H9 (cell line): ENCODE results near the gene LMBR1. TPM values are rescaled to one million over a fixed set of nuclear protein-coding genes. Genes with fewer than 3 reads are reported as not detected.

Experiments
- DNase-seq: peaks from one replicate; pipeline ENCODE4 v3.0.0-alpha.2; 2017
- H2AFZ ChIP-seq: one replicate; pipeline ENCODE4 v1.6.1; 2013; ENCODE audit warnings: mild to moderate bottlenecking, low read length, control low read depth, moderate library complexity
- H2AK5ac ChIP-seq: 2 replicates; pipeline ENCODE4 v1.6.1; 2013; ENCODE audit warnings: low read length, control low read depth, mixed read lengths; ENCODE audit not compliant: insufficient read length
- H2BK120ac ChIP-seq: one replicate; pipeline ENCODE4 v1.6.1; 2013; ENCODE audit warnings: low read depth, mild to moderate bottlenecking, low read length, control low read depth, inconsistent platforms; ENCODE audit not compliant: poor library complexity, severe bottlenecking
- H2BK12ac ChIP-seq: 2 replicates; pipeline ENCODE4 v1.6.1; 2013; ENCODE audit warnings: low read length, control low read depth, mixed read lengths, low read depth; ENCODE audit not compliant: insufficient read length
- H2BK15ac ChIP-seq: 2 replicates; pipeline ENCODE4 v1.6.1; 2013; ENCODE audit warnings: low read depth, low read length, control low read depth
- H2BK20ac ChIP-seq: one replicate; pipeline ENCODE4 v1.6.1; 2013; ENCODE audit warnings: low read depth, mild to moderate bottlenecking, low read length, control low read depth, inconsistent platforms; ENCODE audit not compliant: poor library complexity, severe bottlenecking
- H2BK5ac ChIP-seq: 2 replicates; pipeline ENCODE4 v1.6.1; 2013; ENCODE audit warnings: low read length, control low read depth, mixed read lengths; ENCODE audit not compliant: insufficient read length
- H3K14ac ChIP-seq: 2 replicates; pipeline ENCODE4 v1.6.1; 2013; ENCODE audit warnings: low read length, control low read depth; ENCODE audit not compliant: insufficient read depth
- H3K18ac ChIP-seq: 2 replicates; pipeline ENCODE4 v1.6.1; 2013; ENCODE audit warnings: low read depth, mild to moderate bottlenecking, mixed read lengths, low read length, control low read depth; ENCODE audit not compliant: insufficient read length
- H3K23ac ChIP-seq: 2 replicates; pipeline ENCODE4 v1.6.1; 2013; ENCODE audit warnings: low read length, control low read depth, mixed read lengths, low read depth; ENCODE audit not compliant: insufficient read length
- H3K23me2 ChIP-seq: 2 replicates; pipeline ENCODE4 v1.6.1; 2013; ENCODE audit warnings: low read depth, mild to moderate bottlenecking, mixed read lengths, low read length, control low read depth; ENCODE audit not compliant: insufficient read length, poor library complexity, severe bottlenecking
- H3K27ac ChIP-seq: 2 replicates; pipeline ENCODE4 v1.5.1; 2013; ENCODE audit warnings: low read length, control low read depth, mixed read lengths, low read depth; ENCODE audit not compliant: insufficient read length
- H3K27me3 ChIP-seq: 2 replicates; pipeline ENCODE4 v1.6.1; 2013; ENCODE audit warnings: low read length, control low read depth, inconsistent platforms; ENCODE audit not compliant: insufficient read depth
- H3K4ac ChIP-seq: 2 replicates; pipeline ENCODE4 v1.6.1; 2013; ENCODE audit warnings: low read depth, mild to moderate bottlenecking, control low read depth, inconsistent platforms, low read length, moderate library complexity
- H3K4me1 ChIP-seq: 2 replicates; pipeline ENCODE4 v1.6.1; 2013; ENCODE audit warnings: low read length, control low read depth, inconsistent platforms; ENCODE audit not compliant: insufficient read depth
- H3K4me2 ChIP-seq: 2 replicates; pipeline ENCODE4 v1.6.1; 2013; ENCODE audit warnings: low read length, control low read depth, mixed read lengths; ENCODE audit not compliant: insufficient read length, insufficient read depth
- H3K56ac ChIP-seq: 2 replicates; pipeline ENCODE4 v1.6.1; 2013; ENCODE audit warnings: low read depth, mild to moderate bottlenecking, mixed read lengths, low read length, control low read depth; ENCODE audit not compliant: insufficient read length
- H3K79me1 ChIP-seq: 2 replicates; pipeline ENCODE4 v1.6.1; 2013; ENCODE audit warnings: low read depth, mild to moderate bottlenecking, moderate library complexity, low read length, control low read depth, inconsistent platforms; ENCODE audit not compliant: insufficient read depth, poor library complexity, severe bottlenecking
- H3K79me2 ChIP-seq: 2 replicates; pipeline ENCODE4 v1.6.1; 2013; ENCODE audit warnings: low read length, control low read depth, inconsistent platforms; ENCODE audit not compliant: insufficient read depth
- H3K9ac ChIP-seq: 2 replicates; pipeline ENCODE4 v1.6.1; 2013; ENCODE audit warnings: low read length, control low read depth, mixed read lengths; ENCODE audit not compliant: insufficient read length; ENCODE audit errors: extremely low read depth
- H3K9me3 ChIP-seq: one replicate; pipeline ENCODE4 v1.6.1; 2013; ENCODE audit warnings: low read depth, low read length, inconsistent platforms; ENCODE audit not compliant: control insufficient read depth
- H3T11ph ChIP-seq: one replicate; pipeline ENCODE4 v1.6.1; 2013; ENCODE audit warnings: mild to moderate bottlenecking, low read length, control low read depth, inconsistent platforms
- H4K20me1 ChIP-seq: one replicate; pipeline ENCODE4 v1.6.1; 2013; ENCODE audit not compliant: control insufficient read depth, insufficient read length, insufficient read depth
- H4K5ac ChIP-seq: 2 replicates; pipeline ENCODE4 v1.6.1; 2013; ENCODE audit warnings: low read depth, mild to moderate bottlenecking, mixed read lengths, low read length, control low read depth; ENCODE audit not compliant: insufficient read length
- H4K8ac ChIP-seq: replicated peaks from 2 replicates; pipeline ENCODE4 v1.6.1; 2013; ENCODE audit warnings: low read length, control low read depth, mixed read lengths, low read depth; ENCODE audit not compliant: insufficient read length
- H4K91ac ChIP-seq: 2 replicates; pipeline ENCODE4 v1.6.1; 2013; ENCODE audit warnings: low read depth, mild to moderate bottlenecking, moderate library complexity, mixed read lengths, low read length, control low read depth; ENCODE audit not compliant: insufficient read length
- H3K27ac Mint-ChIP-seq, 3 experiments: 2 replicates in 2 of 3; 3 replicates in 1 of 3; pipeline ENCODE4 v1.8.0; 2020 to 2021; ENCODE audit warnings: mixed read lengths in 3 of 3, mild to moderate bottlenecking in 1 of 3, moderate library complexity in 1 of 3
- H3K27me3 Mint-ChIP-seq: 2 replicates; pipeline ENCODE4 v1.8.0; 2021; ENCODE audit warnings: low read depth, mild to moderate bottlenecking, moderate library complexity, mixed read lengths
- H3K36me3 Mint-ChIP-seq, 3 experiments: 2 replicates in 2 of 3; 3 replicates in 1 of 3; pipeline ENCODE4 v1.8.0; 2020 to 2021; ENCODE audit warnings: low read depth in 3 of 3, mixed read lengths in 3 of 3; ENCODE audit not compliant: insufficient read depth in 1 of 3
- H3K4me1 Mint-ChIP-seq, 2 experiments: 2 replicates each; pipeline ENCODE4 v1.8.0; 2020; ENCODE audit warnings: mixed read lengths in 2 of 2
- H3K4me3 Mint-ChIP-seq, 2 experiments: 2 replicates in 1 of 2; 3 replicates in 1 of 2; pipeline ENCODE4 v1.8.0; 2020 to 2021; ENCODE audit warnings: mild to moderate bottlenecking in 2 of 2, mixed read lengths in 2 of 2, moderate library complexity in 1 of 2
- H3K9me3 Mint-ChIP-seq, 2 experiments: 2 replicates in 1 of 2; 3 replicates in 1 of 2; pipeline ENCODE4 v1.8.0; 2020; ENCODE audit warnings: mild to moderate bottlenecking in 2 of 2, mixed read lengths in 2 of 2, moderate library complexity in 1 of 2
- WGBS: extraction: QIAGEN DNeasy Blood & Tissue Kit; methylation state at CpG from one replicate; pipeline ENCODE4 v1.1.7; 2013; ENCODE audit warnings: missing lambda C conversion rate, low lambda C conversion rate, mixed read lengths; ENCODE audit not compliant: insufficient read length; ENCODE audit errors: extremely low coverage; 5-methylcytosine and 5-hydroxymethylcytosine counted together
- total RNA-seq: library from RNA; stranded (reverse); gene quantifications from 2 replicates; pipeline ENCODE4 v1.2.1, GENCODE V29; 2021
- TF ChIP-seq, protein P1 (sequence below): fragments of 200-600 bp; sonication (generic); conservative IDR thresholded peaks from 3 replicates; pipeline ENCODE4 v1.8.0; 2021; ENCODE audit warnings: antibody characterized with exemption, mild to moderate bottlenecking

The LMBR1 gene
- total RNA-seq, 1 experiment from 2014 or later, result 62.3 TPM

DNA sequence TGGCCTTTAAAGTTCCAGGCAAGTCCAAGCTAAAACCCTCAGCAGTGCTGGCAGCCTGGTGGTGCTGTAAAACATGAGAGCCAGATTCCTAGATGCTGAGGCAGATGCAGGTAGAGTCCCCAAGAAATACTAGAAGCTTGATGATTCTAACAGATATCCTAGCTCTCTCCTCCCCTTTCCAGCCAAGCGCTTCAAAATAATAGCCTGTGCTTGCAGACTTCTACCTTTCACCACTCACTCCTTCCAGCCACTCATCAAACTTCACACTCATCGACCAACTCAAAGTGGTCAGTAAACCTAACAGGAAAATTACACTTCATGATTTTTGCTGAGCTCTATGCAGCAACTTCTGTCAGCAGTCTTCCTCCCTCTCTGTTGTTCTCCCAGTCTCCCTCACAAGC is 50.2 kb downstream of the LMBR1 start:
- Mint-ChIP-seq H3K9me3 (no peaks in the 10 kb centered on the region), H3K27ac (no peak overlapping the region), H3K4me3 (no peak overlapping the region), H3K36me3 (no peaks in the 10 kb centered on the region; a peak in 1 of 7 replicates), H3K4me1 (peaks cover 0 to 2% of the 10 kb centered on the region in 2 experiments; a peak in 3 of 4 replicates), H3K27me3 (no peaks in the 10 kb centered on the region)
- no peak for DNase-seq
- Histone ChIP-seq H3K4ac (no peak overlapping the region), H3K9ac (no peak overlapping the region), H3T11ph (no peak overlapping the region), H2AK5ac (no peak overlapping the region), H4K5ac (no peak overlapping the region), H3K9me3 (no peaks in the 10 kb centered on the region), H4K8ac (no peak overlapping the region), H3K27ac (no peak overlapping the region), H3K18ac (no peak overlapping the region), H2BK5ac (no peak overlapping the region), H3K23ac (no peak overlapping the region), H2BK12ac (no peak overlapping the region), H3K27me3 (no peaks in the 10 kb centered on the region), H3K4me2 (no peak overlapping the region), H2BK20ac (no peak overlapping the region), H3K14ac (no peak overlapping the region), H3K4me1 (no peaks in the 10 kb centered on the region; the same call in 1 of the 2 replicates), H2AFZ (no peak overlapping the region), H3K56ac (no peak overlapping the region), H3K79me1 (peaks cover 3% of the 10 kb centered on the region), H4K20me1 (no peaks in the 10 kb centered on the region), H3K23me2 (no peaks in the 10 kb centered on the region), H2BK15ac (no peak overlapping the region), H2BK120ac (no peak overlapping the region), H4K91ac (no peak overlapping the region), H3K79me2 (peaks cover 12% of the 10 kb centered on the region; the same call in 1 of the 2 replicates)
- WGBS, result no CpG with 5 or more reads among the region's 2 CpGs
- TF ChIP-seq, protein P1, sequence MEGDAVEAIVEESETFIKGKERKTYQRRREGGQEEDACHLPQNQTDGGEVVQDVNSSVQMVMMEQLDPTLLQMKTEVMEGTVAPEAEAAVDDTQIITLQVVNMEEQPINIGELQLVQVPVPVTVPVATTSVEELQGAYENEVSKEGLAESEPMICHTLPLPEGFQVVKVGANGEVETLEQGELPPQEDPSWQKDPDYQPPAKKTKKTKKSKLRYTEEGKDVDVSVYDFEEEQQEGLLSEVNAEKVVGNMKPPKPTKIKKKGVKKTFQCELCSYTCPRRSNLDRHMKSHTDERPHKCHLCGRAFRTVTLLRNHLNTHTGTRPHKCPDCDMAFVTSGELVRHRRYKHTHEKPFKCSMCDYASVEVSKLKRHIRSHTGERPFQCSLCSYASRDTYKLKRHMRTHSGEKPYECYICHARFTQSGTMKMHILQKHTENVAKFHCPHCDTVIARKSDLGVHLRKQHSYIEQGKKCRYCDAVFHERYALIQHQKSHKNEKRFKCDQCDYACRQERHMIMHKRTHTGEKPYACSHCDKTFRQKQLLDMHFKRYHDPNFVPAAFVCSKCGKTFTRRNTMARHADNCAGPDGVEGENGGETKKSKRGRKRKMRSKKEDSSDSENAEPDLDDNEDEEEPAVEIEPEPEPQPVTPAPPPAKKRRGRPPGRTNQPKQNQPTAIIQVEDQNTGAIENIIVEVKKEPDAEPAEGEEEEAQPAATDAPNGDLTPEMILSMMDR, result no peak
